HG03064 (cell line): ENCODE data around the gene RTRAF.
A peak's percentile ranks its signal among the peaks of the same experiment; 100 is the strongest.

Experiments used
- ATAC-seq: cut with Tn5 transposase; IDR thresholded peaks from one replicate; pipeline ENCODE4 v1.9.1; 2021; ENCODE audit warnings: low read depth; ENCODE audit not compliant: unreplicated experiment

Gene RTRAF

DNA sequence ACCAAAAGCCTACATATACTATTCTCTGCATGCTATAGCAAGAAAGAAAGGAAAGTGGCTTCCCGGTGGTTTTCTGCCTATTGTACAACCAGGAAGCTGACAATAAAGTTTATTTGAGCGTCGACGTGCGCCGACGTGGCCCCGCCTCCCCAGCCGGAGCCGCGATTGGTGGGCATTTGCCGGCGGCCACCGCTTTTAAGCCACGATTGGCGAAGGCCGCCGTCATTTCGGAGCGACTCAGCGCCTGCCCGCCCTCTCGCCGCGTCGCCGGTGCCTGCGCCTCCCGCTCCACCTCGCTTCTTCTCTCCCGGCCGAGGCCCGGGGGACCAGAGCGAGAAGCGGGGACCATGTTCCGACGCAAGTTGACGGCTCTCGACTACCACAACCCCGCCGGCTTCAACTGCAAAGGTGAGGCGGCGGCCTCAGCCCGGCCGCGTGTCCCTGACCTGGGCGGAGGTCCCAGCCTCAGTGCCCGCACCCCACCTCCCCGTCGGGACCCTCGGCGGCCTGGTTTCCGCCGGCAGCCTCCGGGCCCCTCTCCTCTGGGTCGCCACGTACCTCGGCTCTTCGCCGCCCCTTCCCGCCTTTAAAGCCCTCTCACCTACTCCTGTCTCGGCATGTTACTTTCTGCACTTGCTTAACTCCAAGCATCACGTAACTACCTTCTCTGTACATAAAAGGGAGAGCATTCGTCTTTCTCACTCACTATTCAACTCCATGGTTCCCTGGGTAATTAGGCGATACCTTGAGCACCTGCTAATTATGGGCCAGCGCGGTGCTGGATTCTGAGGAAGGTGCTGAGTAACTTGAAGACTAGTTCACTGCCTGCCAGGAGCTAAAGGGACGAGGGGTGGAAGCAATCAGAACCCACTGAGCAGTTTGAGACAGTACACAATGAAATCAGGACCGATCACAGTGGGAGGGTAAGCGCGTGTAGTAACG is at the start of gene RTRAF:
Gene RTRAF, plus strand, starts transcription at position 254 of the 942 bp plus-strand sequence. Its CDS starts 94 bp downstream, at position 348.
- peak; percentile 94 for ATAC-seq

DNA sequence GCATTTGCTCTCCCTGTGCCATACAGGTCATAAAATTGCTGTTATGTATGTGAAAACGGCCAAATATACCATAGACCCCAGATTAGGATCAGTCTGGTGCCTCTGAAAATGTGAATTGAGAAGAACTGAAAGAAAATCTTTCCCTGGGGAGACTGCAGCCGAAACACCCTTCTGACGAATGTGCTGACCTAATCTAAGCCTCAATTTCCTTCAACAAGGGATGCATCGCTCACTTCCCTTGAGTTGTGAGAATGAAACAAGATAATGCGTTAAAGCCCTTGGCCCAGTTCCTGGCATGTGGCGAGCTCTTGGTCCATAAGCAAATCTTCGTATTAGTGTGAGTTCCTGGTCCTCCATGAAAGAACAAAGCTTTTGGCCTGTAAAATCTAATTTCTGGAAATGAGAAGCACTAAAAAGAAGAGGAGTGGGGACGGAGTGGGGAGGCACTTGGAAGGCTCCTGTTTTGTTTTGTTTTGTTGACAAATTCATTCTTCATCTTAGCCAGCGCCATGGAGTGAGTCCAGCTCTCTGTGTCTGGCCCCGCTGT is 49.5 kb upstream of the RTRAF start:
- no peak for ATAC-seq

DNA sequence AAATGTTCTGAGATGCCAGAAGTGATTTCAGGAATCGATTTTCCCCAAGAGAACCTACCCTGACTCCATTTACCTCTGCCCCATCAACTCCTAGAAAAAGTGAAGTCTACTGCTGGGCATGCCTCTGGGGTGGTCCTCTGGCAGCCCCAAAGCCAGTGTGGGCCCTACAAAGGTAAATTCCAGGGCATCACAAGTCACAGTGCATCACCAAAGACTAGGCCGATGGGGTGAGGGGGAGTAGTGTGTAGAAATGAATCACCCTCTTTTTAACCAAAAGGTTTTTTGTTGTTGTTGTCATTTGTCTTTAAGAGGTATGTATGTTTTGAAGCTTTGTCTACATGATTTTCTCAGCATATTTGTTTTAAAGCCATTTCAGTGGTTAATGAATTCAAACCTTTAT is 46.4 kb upstream of the RTRAF start:
- no peak for ATAC-seq

DNA sequence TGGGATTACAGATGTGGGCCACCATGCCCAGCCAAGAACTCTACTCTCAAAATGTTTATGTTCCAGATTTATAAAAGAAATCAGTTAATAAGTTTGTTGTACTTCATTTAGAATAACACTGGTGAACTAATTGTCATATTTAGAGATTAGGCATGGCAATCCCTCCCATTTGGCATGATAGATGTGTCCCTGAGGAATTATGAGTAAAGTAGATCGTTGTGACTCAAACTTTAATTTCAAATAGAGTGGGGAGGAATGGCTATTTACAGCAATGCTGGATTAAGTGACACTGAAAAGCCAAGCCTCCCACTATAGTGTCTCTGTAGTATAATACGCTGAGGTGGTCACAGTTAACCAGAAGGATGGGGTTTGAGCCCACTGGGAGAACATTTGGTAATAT is 39.3 kb upstream of the RTRAF start:
- ATAC-seq = no peak

DNA sequence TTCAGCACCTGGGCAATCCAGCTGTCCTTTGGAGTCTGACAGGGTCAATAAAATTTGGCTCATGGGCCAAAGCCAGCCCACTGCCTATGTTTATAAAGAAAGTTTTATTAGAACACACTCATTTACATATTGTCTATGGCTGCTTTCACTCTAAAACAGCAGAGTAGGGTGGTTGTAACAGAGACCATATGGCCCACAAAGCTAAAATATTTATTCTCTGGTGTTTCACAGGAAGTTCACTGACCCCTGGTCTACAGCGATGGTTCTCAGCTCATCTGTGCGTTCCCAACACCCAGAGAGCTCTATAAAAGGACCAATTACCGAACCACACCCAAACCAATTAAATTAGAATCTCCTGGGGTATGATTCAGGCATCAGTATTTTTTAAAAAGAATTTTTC is 37.7 kb upstream of the RTRAF start:
- no peak for ATAC-seq

DNA sequence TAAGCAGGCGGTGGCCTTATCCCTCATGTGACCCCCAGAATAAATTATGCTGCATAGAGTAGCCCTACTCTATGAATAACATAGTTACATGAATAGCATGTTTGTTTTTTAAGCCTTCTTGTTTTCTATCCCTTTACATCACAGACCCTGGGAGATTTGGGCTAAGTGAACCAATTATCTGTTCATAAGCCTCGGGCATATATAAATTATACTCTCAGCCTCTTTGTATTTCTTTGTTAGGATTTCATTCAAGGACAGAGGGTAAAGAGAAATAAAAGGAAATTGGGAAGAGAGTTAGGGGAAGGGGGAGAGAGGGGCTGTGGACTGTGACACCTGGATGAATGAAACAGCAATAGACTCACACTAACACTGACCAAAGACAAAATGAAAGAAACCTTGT is 35.3 kb upstream of the RTRAF start:
- ATAC-seq = no peak

DNA sequence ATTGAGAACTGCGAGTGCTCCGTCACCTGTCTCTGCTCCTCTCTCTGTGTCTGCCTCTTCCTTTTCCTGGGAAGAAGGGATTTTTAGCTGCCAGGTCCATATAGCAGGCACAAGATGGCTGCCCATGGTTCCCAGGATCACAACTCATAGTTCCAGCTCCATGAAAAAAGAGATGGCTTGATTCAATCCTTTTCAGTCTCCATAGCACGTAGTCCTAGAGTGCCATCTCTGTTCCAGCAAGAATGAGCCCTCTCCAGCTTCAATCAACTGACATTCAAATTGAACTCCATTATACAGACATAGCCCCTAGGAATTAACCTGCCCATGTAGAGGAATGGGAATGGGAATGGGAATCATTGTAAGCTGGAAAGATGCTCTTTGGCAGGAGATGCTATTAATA is 34.7 kb upstream of the RTRAF start:
- ATAC-seq = no peak

DNA sequence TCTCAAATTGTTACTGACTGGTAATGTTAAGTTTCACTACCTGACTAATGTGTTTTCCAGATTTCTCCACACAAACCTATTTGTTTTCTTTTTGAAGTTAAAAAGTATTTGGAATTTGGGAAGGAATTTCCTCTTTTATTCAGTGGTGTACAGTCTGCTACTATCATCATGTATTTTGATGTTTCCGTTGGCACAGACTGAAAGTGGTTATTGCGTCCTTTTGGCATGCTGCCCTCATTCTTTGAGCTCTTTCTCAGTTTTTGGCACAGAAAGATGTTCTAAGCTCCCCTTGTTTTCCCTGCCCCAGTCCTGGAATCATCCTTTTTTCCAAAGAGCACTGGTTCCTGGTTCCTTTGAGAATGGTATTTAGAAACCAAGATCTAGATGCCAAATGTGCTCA is 31.4 kb upstream of the RTRAF start:
- no peak for ATAC-seq

DNA sequence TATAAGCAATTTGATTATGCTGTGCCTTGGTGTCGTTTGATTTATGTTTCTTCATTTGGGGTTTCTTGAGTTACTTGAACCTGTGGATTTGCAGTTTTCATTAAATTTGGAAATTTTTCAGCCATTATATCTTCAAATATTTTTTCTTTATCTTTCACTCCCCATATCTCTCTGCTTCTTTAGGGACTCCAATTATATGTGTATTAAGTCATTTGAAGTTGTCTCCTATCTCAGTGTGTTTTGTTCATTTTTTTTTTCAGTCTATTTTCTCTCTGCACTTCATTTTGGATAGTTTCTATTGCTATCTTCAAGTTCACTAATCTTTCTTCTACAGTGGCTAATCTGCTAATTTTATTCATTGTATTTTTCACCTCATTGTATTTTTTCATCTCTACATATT is 29.4 kb upstream of the RTRAF start:
- no peak for ATAC-seq

DNA sequence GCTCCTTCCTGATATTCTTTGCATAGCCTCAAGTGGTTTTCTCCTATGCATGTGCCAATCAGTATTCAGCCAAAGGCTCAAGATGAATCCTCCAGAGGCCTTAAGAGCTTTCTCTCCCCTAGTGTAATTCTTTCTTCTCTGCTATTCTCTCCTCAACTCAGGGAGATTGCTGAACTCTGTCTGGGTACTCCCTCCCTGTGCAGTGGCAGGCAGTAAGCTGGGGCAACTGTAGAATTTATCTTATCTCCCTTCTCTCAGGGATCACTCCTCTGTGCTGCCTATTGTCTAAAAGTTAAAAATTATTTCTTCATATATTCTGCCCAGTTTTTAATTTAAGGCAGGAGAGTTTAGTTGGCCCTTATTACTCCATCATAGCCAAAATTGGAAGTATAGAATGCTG is 28.5 kb upstream of the RTRAF start:
- no peak for ATAC-seq

DNA sequence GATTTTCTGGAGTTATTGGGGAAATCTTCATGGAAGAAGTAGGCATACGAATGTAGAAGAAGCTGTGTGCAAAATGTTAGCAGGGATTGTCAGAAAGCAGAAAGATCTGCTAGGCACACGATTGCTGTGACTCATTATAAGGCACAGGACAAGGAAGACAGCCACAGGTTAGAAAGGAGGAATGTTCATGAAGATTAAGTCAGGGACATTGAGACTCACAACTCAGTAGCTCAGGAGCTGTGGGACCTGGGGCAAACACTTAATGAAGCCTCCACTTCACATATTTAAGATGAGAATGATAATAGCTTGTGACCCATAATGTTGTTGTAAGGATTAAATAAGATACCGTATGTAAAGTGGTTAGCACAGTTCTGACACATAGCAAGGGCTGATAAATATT is 26.6 kb upstream of the RTRAF start:
- ATAC-seq = no peak

DNA sequence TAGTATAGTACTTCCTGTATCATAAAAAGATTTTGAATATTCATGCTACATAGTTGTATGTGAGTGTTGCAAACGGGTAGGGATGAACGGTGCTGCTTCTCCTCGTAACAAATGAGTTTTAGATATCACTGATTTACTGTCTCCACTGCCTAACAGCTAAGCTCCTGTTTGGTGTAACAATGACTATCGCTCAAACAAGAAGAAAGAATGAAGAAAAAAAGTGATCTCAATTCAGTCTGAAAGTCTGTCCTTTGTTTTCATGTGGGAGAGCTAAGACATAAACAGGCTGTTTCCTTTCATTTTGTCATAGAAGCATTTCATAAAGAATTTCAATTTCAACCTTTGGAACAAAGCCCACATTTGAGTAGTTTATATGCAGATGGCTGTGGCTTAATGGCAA is 26.1 kb upstream of the RTRAF start:
- no peak for ATAC-seq

DNA sequence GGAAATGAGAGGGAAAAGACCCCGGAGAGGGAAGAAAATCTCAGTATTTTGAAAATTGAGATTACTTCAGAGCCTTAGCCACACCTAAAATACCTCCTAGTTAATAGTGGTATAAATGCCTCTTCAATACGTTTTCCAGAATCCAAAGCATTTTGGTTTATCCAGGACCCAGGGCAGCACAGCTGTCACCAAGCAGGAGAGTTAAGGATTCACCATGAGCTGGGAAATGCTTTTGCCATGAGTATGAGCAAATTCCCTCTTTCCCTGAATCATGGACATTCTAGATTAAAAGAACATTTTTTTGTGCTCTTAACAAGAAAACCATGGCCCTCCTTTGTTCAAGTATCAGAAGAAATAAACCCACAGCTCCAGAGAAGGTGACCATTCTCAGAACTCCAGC is 21.8 kb upstream of the RTRAF start:
- no peak for ATAC-seq

DNA sequence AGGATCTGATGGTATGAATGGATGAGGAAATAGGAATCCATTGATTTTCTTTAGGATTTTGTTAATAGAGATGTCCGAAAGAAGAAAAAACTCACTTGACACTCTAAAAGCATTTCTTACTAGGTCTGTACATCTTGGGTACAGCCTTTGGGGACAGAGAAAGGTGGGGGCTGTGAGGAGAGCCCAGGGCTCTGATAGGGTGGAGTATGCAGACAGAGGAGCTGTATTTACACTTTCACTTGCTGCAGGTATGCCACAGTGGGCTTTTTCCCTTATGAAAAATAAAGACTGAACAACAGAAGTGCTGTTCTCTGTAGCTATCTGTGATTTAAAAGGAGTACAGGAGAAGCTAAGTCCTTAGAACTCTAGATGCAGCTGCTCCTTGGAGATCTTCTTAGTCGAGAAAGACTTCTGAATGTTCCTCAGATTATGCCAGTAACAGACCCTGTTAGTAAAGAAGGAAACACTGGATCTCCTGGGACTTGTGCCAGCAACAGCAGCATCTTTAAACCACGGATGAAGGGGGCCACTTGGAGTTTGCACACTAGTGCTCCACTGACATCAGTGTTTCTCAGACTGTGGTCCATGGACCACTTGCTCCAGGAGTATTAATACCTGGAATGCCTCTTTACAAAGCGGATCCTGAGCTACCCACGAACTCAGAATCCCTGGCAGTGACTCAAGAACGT is 19.4 kb upstream of the RTRAF start:
- no peak for ATAC-seq

DNA sequence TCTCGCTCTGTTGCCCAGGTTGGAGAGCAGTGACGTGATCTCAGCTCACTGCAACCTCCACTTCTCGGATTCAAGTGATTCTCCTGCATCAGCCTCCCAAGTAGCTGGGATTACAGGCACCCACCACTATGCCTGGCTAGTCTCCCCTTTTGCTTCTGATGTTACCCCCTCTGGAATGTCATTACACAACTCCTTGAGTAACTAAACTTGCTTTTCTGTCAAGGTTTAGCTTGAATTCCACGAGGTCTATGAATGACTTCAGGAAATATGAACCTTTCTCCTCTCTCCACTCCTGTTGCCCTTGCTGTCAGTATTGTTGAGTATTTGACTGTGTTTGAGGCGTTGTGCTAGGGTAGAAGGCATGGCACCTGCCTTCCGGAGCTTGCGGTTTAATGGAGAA is 16.8 kb upstream of the RTRAF start:
- ATAC-seq = no peak

DNA sequence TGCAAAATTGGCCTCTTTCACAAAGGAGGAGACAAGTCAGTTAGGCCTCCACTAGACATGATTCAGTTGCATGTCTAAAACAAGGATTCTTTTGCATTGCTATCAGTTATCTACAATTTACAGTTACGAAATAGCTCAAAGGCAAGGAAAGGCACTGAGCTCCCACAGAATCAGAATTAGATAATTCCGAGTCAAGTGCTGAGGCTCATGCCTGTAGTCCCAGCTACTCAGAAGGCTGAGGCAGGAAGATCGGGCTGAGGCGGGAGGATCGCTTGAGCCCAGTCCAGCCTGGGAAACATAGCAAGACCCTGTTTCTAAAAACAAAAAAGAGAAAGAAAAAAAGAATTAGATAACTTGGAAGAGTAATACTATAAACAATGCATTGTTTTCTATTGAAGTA is 12.3 kb upstream of the RTRAF start:
- no peak for ATAC-seq

DNA sequence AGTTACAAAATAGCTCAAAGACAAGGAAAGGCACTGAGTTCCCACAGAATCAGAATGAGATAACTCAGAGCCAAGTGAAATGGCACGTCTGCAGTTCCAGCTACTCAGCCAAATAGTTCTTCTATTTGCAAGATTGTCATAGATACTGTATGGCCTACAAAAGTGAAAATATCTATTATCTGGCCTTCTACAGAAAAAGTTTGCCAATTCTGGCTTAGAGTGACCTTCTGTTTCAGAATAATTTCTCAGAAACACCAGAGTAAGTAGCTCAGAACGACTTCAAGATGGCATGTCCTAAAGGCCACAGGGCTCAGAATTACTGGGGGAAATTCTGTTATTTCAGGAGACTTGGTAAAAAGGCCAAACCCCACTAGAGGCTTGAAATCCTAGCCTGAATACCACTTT is 10.7 kb upstream of the RTRAF start:
- no peak for ATAC-seq

DNA sequence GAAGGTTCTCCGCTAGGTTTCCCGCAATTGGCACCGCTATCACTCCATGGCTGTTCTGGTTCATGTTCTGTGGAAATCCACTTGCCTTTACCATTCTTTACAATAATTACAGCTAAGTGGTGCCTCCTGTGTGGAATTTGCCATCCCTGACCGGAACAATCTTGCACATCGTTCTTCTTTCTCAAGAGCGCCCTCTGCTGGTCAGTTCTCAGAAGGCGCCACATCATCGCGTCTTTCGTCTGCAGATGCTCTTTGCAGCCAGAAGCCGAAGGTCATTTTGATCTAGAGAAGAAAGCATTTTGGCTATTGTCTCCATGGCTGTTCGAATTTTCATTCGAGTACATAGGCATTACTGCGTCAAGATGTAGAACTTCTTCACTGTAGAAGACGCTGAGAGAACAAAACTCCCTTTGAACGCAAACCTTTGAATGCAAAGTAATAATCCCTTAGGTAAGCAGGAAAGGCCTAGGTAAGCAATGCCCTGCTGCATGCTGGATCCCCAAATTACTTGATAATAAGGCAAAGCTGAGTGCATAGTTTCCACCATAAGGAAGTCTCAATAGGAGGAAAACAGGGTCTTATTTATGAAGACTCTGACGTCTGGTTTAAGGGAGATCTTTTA is 10.1 kb upstream of the RTRAF start:
- ATAC-seq = no peak

DNA sequence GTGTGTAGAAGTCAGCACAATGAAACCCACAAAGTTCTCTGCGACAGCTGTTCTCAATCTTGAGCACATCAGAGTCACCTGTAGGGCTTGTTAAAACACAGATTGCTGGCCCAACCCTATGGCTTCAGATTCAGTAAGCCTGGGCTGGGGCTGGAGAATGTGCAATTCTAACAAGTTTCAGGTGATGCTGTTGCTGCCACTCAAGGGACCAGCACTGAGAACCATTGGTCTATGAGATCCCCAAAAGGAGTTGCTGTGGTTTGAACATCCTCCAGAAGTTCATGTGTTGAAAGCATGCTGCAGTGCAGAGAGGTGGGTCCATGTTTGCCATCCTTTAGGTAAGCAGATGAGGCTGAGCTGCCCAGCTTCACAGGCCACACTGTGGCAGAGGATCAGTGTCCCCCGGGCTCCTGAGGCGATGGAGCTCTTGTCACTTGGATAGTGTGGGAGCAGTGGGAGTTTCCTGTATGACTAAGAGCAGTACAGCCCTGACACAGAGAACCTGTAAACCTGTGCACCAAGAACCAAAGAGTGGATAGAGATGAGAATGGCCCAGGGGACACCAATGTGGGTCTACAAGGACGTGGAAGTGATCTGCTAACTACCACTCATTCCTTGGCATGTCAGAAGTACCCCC is 8.0 kb upstream of the RTRAF start:
- ATAC-seq = peak; percentile 63

DNA sequence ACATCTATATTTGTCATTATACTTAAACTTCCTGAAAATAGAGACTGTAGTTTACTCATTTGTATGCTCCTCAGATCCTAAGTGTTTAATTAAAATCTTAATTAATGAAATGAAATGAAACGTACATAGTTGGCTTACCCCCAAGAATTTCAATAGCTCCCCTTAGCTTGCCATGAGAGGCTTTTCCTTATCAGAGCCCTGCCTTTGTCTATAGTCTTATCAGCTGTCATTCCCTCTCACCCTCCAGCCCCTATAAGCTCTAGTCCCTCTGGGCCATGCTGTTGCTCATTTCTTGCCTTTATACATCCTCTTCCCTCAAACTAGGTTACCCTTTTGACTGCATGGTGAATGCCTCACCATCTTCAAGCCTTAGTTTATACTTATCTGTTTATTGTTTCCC is 1.1 kb upstream of the RTRAF start:
- no peak for ATAC-seq

DNA sequence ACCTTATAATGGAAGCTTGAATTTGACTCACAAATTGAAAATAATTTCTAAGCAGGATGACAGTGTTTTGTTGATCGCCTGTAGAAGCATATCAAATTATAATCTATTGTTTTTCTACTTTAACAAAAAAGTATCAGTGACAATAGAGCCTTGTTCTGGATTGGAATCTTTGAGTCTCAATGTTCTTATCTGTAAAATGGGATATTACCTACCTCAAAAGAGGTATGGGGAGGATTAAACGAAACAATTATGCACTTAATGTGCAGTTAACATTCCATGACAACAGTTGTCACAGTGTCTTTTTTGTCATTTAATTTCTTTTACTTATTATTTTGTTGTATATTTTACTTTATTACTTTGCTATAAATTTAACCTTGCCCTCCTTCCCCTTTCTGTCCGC is 1.1 kb downstream of the RTRAF start:
- ATAC-seq = no peak
